ENCODE results near the gene CCDC85B. TPM values are rescaled to one million over a fixed set of nuclear protein-coding genes. Genes with fewer than 3 reads are reported as not detected.
A peak's percentile ranks its signal among the peaks of the same experiment; 100 is the strongest.

The CCDC85B gene
- polyA plus RNA-seq, 1 of the 3 experiments (the other 2 are of a cell fraction) = 52.8 TPM

GRCh38 chr11:65886826-65887722 is 3.4 kb upstream of the CCDC85B start:
- H3K27me3 ChIP-seq (ENCODE audit: insufficient read depth) = no peaks in the 10 kb centered on the region
- peaks cover 48% of the 10 kb centered on the region for H3K79me2 ChIP-seq (ENCODE audit: insufficient read depth)
- ChIA-PET CTCF (interaction anchor here (0.5 to 15.2 kb wide), 18 partner anchors 9 to 425 kb away, joined by 3 to 374 read pairs (median 8); partner anchors contain the start of genes CFL1, CTSW, EFEMP2 and FOSL1), POLR2A (interaction anchor here (0.6 to 1.5 kb wide), 2 partner anchors 27 to 78 kb away, joined by 3 to 5 read pairs; partner anchors contain the start of gene MUS81)
- peaks cover 36 to 45% of the 10 kb centered on the region in 2 experiments for H3K36me3 ChIP-seq (replicated peaks in 1 of 2; ENCODE audit: control insufficient read depth in 1 of 2, insufficient read depth in 2 of 2, low read length in 1 of 2)
- H3K4me1 ChIP-seq (ENCODE audit: control insufficient read depth in 1 of 2, insufficient read depth in 2 of 2, low read depth in 1 of 2, low read length in 1 of 2) = peaks cover 29 to 41% of the 10 kb centered on the region in 2 experiments
- peaks cover 13% of the 10 kb centered on the region for H4K20me1 ChIP-seq (ENCODE audit: insufficient read depth)
- peak overlapping the region; percentile 73 for H3K9ac ChIP-seq
- H3K9me2 ChIP-seq = no peaks in the 10 kb centered on the region
- no peaks in the 10 kb centered on the region for H3K9me3 ChIP-seq
- H2AFZ ChIP-seq (ENCODE audit: low read depth) = no peak overlapping the region
- peak overlapping the region; percentile 98 for H3K4me2 ChIP-seq
- no peak for TF ChIP-seq IRF3 (IDR thresholded peaks at IDR 0.05; ENCODE audit: low read depth, low read length)
- no peak for TF ChIP-seq EZH2phosphoT487 (IDR thresholded peaks at IDR 0.05; ENCODE audit: borderline replicate concordance, low read depth)
- TF ChIP-seq ELF1 (IDR thresholded peaks at IDR 0.05) = no peak
- no peak for TF ChIP-seq MEF2A (IDR thresholded peaks at IDR 0.05; ENCODE audit: borderline replicate concordance, low read depth)
- no peak for TF ChIP-seq GATA2 (CRISPR knock-in tag; IDR thresholded peaks at IDR 0.05)
- no peak for TF ChIP-seq GABPA (IDR thresholded peaks at IDR 0.05; ENCODE audit: low read depth)
- no peak for TF ChIP-seq CTCF (IDR thresholded peaks at IDR 0.05)
- TF ChIP-seq ZBTB33 (IDR thresholded peaks at IDR 0.05; ENCODE audit: borderline replicate concordance, low read depth) = no peak
- TF ChIP-seq CHD2 (IDR thresholded peaks at IDR 0.05; ENCODE audit: low read length, partially characterized antibody) = no peak
- no peak for TF ChIP-seq JUND (IDR thresholded peaks at IDR 0.05)
- no peak for TF ChIP-seq TAF1 (IDR thresholded peaks at IDR 0.05; ENCODE audit: borderline replicate concordance, low read depth, low read length)
- no peak for TF ChIP-seq TCF12 (IDR thresholded peaks at IDR 0.05)
- 75% methylated on average over 14 of the region's 14 CpGs for WGBS (ENCODE audit: low lambda C conversion rate)
- peaks cover 50% of the 10 kb centered on the region for H3F3A ChIP-seq (replicated peaks; ENCODE audit: insufficient read depth)
- DNase-seq = no peak
- H3K27ac ChIP-seq (ENCODE audit: low read depth in 2 of 2, low read length in 1 of 2) = peak overlapping the region; percentile 80 to 94
- peak overlapping the region; percentile 56 to 82 for H3K4me3 ChIP-seq (ENCODE audit: low read depth in 2 of 2, low read length in 1 of 2)

Measured in SK-N-SH (cell line).